GM19025 (cell line): ENCODE results near the gene ACYP2.
"Not testable (repeated sequence)": the region's sequence is repeated elsewhere in the genome, so short reads cannot be mapped to it uniquely, and the experiment has no call there.

Experiments used
- ATAC-seq: cut with Tn5 transposase; IDR thresholded peaks from one replicate; pipeline ENCODE4 v1.9.1; 2021; ENCODE audit warnings: mild to moderate bottlenecking, low read depth, moderate library complexity; ENCODE audit not compliant: unreplicated experiment

The ACYP2 gene

GRCh38 chr2:54306556-54306955 is 191.1 kb downstream of the ACYP2 start:
- ATAC-seq = no peak

GRCh38 chr2:54308186-54308585 is 192.8 kb downstream of the ACYP2 start:
- ATAC-seq = no peak

- ATAC-seq = no peak
Observed at GRCh38 chr2:54308782-54309181, 193.4 kb downstream of the ACYP2 start.

GRCh38 chr2:54310311-54310710 is 194.9 kb downstream of the ACYP2 start:
- no peak for ATAC-seq

- ATAC-seq = no peak
Observed at GRCh38 chr2:54310961-54311360, 195.5 kb downstream of the ACYP2 start.

GRCh38 chr2:54313147-54313546 is 197.7 kb downstream of the ACYP2 start:
- ATAC-seq = no peak

GRCh38 chr2:54317973-54318372 is 202.6 kb downstream of the ACYP2 start:
- ATAC-seq = no peak

- ATAC-seq = no peak
Observed at GRCh38 chr2:54318821-54319220, 203.4 kb downstream of the ACYP2 start.

GRCh38 chr2:54321047-54321446 is 205.6 kb downstream of the ACYP2 start:
- no peak for ATAC-seq

GRCh38 chr2:54324517-54324916 is 209.1 kb downstream of the ACYP2 start:
- ATAC-seq = not testable (repeated sequence)

- no peak for ATAC-seq
Observed at GRCh38 chr2:54325148-54325547, 209.7 kb downstream of the ACYP2 start.

GRCh38 chr2:54329482-54330161 is 214.2 kb downstream of the ACYP2 start:
- no peak for ATAC-seq

- peak; percentile 94 for ATAC-seq
Observed at GRCh38 chr2:54330162-54330925, 214.9 kb downstream of the ACYP2 start.

- peak; percentile 49 for ATAC-seq
Observed at GRCh38 chr2:54330926-54331835, 215.8 kb downstream of the ACYP2 start.

GRCh38 chr2:54332386-54332785 is 217.0 kb downstream of the ACYP2 start:
- no peak for ATAC-seq

- no peak for ATAC-seq
Observed at GRCh38 chr2:54336136-54336976, 220.9 kb downstream of the ACYP2 start.

- ATAC-seq = no peak
Observed at GRCh38 chr2:54336977-54337255, 221.5 kb downstream of the ACYP2 start.

- ATAC-seq = no peak
Observed at GRCh38 chr2:54341656-54342055, 226.2 kb downstream of the ACYP2 start.

GRCh38 chr2:54342603-54343002 is 227.2 kb downstream of the ACYP2 start:
- no peak for ATAC-seq

- ATAC-seq = no peak
Observed at GRCh38 chr2:54347622-54348021, 232.2 kb downstream of the ACYP2 start.
